Erythroblast (primary cell): ENCODE results near the gene RPH3AL.
"Not testable (repeated sequence)": the region's sequence is repeated elsewhere in the genome, so short reads cannot be mapped to it uniquely, and the experiment has no call there.

Source experiments
- DNase-seq, 2 experiments: peaks; one replicate each; lab custom pipeline; 2025; lab: John Stamatoyannopoulos, UW
- GATA1 ChIP-seq: IDR thresholded peaks from 2 replicates; pipeline ENCODE4 v1.6.1; 2011; ENCODE audit warnings: low read depth, mild to moderate bottlenecking, control low read depth, low read length, moderate library complexity
- POLR2A ChIP-seq: IDR thresholded peaks from 2 replicates; pipeline ENCODE4 v1.6.1; 2011; ENCODE audit warnings: mild to moderate bottlenecking, low read length

Gene RPH3AL

DNA sequence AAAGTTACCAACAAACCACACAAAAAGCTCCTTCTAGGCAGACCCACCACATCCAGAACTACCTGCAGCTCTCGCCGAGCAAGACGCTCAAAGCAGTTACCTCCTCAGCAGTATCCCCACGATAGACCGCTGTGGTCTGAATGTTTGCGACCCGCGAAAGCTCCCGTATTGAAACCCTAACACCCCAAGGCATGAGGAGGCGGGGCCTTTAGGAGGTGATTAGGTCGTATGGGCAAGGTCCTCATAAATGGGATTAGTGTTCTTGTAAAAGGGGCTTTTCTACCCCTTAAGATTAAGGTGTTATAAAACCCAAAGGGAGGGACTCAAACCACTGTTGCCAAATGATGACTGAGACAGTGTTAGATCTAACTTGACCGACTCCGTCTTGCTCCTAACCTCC is 19.0 kb upstream of the RPH3AL start:
- TF ChIP-seq GATA1 (no peak), POLR2A (no peak)

DNA sequence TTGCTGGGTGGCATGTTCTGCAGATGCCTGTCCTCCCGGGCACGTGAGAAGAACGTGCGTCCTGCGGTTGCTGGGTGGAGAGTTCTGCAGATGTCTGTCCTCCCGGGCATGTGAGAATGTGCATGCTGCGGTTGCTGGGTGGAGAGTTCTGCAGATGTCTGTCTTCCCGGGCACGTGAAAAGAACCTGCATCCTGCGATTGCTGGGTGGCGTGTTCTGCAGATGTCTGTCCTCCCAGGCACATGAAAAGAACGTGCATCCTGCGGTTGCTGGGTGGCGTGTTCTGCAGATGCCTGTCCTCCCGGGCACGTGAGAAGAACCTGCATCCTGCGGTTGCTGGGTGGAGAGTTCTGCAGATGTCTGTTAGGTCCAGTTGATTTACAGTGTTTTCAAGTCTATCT is 15.0 kb upstream of the RPH3AL start:
- not testable (repeated sequence) for DNase-seq

More for the DNA sequence above, 19.0 kb upstream of the RPH3AL start:
- DNase-seq, result no peak

DNA sequence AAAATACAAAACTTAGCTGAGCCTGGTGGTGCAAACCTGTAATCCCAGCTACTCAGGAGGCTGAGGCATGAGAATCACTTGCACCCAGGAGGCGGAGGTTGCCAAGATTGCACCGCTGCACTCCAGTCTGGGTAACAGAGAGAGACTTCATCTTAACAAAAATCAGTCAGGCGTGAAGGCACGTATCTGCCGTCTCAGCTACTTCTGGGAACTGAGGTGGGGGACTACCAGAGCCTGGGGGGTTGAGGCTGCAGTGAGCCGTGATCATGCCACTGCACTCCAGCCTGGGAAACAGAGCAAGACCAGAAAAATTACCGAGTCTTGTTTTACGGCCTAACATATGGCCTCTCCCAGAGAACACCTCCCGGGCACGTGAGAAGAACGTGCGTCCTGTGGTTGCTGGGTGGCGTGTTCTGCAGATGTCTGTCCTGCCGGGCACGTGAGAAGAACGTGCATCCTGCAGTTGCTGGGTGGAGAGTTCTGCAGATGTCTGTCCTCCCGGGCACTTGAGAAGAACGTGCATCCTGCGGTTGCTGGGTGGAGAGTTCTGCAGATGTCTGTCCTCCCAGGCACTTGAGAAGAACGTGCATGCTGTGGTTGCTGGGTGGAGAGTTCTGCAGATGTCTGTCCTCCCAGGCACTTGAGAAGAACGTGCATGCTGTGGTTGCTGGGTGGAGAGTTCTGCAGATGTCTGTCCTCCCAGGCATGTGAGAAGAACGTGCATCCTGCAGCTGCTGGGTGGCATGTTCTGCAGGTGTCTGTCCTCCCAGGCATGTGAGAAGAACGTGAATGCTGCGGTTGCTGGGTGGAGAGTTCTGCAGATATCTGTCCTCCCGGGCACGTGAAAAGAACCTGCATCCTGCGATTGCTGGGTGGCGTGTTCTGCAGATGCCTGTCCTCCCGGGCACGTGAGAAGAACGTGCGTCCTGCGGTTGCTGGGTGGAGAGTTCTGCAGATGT is 14.3 kb upstream of the RPH3AL start:
- DNase-seq, result not testable (repeated sequence)

DNA sequence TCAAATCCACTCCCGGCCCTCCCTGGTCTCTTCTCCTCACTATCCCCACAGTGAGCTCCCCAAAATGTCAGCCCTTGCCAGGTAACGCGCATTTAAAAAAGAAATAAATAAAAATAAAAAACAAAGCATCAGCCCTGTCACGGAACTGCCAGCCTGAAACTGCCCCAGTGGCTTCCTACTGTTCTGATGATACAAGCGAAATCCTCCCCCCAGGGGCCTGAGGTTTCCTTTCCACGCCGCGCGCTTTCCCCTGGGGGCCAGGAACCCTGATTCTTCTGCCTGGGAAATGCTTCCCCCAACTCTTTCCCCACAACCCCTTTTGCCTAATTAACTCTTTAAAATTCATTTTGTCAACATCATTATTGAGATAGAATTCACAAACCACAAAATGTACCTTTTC is 12.2 kb upstream of the RPH3AL start:
- DNase-seq, result no peak
- no peak for TF ChIP-seq POLR2A
- no peak for TF ChIP-seq GATA1

DNA sequence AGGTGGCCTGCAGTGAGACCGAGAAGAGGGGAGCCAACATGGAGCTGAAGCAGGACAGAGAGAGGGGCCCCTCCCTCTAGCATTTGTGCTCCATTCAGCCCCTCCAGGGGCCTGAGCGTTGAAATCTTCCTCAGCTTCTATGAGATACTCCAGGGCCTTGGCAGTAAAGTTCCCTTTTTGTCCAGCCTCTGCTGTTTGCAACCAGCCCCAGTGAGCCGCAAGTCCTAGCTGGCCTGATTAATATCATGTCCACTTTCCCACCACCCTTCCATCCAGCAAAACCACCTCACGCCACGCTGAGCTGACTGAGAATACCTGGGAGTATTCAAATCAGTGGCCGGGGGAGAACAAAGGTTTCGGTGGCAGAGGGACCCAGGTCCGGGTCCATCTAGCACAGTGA is 11.7 kb upstream of the RPH3AL start:
- no peak for TF ChIP-seq POLR2A
- no peak for TF ChIP-seq GATA1
- DNase-seq, result no peak

DNA sequence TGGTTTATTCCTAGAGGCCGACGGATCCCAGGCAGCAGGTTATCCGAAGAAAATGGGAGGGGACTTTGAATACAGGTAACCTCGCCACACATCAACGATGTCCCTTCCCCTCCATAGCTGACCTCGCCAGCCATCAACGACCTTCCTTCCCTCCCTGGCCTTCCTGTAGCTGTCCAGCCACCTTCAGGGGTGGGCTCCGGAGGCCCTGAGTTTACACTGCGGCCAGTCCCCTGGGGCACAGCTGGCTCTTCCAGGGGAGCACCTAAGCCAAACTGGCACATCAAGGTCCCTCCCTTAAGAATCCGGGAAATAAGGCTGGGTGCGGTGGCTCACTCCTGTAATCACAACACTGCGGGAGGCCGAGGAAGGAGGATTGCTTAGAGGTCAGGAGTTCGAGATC is 10.1 kb upstream of the RPH3AL start:
- no peak for TF ChIP-seq GATA1
- no peak for TF ChIP-seq POLR2A
- DNase-seq, result no peak

DNA sequence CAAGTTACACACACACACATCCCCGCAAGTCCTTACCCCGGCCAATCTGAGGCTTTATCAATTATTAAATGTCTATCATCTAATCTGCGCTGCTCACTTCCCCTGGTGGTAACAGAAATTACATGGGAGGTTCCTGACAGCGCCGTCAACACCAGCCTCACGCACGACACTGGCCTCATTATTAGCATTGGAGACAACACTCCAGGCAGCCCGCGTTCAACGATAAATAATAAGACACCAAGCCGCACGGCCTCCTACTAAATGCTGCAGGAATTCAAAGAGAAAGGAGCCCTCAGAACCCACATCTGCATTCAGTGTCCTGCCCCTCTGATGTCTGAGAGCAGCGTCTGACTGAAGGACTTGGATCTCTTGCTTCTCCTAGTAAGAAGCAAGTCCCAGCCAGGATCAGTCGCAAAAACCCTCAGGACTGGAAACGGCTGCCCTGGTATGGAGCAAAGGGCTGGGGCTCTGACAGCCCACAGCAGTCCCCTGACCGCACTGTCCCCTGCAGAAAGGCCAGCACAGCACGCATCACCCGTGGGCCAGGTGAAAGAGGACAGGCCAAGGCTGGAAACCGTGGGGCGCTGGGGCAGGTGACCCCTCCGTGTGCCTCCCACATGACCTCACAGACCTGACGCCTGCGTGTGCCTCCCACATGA is 7.6 kb upstream of the RPH3AL start:
- no peak for TF ChIP-seq GATA1
- TF ChIP-seq POLR2A, result no peak

DNA sequence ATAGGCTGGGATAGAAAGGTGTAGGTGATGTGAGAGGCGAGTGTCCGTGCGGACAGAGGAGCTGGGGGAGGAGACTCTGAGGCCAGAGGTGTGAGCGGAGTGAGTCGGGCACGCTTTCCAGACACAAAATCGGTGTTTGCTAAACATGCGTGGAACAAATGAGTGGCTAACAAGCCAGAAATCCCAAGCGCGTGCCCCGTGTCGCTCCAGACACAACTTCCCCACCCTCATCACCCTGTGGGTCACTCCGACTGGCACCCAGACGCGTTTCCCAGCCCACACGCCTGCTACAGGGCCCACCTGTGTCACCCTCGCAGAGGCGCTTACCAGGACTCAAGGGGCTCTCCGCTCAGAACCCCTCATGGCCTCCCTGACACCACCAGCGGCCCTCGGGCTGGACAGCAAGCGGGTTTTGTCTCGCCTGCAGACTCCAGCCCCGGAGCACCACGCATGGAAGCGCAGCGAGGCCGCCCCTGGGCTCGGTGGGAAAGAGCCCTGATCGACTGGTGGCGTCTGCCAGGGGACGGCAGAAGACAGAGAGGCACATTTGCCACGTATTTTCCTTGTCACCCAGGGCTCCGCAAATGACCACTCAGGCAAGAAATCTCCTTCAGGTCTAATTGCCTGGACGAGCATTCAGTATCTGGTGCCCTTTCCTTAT is 6.0 kb upstream of the RPH3AL start:
- DNase-seq, result no peak
- TF ChIP-seq POLR2A, result no peak
- no peak for TF ChIP-seq GATA1

More for the DNA sequence above, 7.6 kb upstream of the RPH3AL start:
- DNase-seq, result no peak

DNA sequence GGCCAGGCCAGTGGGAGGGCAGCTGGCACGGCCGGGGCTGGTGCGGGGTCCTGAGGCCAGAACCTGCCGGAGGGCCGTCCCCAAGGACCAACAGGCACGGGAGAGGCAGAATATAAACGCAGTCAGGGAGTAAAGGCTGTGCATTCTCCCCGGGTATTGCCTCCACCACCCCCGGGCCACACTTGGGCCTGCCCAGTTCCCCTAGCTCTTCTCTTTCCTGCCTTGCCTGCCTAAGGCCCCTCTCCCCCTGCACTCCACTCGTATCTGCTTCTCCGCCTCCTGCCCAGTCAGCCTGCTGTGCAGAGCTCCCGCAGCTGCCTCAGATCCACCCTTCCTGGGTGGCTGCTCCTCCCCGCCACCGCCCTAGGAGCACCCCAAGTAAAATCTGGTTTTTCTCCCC is 5.0 kb upstream of the RPH3AL start:
- no peak for DNase-seq
- no peak for TF ChIP-seq GATA1
- no peak for TF ChIP-seq POLR2A

DNA sequence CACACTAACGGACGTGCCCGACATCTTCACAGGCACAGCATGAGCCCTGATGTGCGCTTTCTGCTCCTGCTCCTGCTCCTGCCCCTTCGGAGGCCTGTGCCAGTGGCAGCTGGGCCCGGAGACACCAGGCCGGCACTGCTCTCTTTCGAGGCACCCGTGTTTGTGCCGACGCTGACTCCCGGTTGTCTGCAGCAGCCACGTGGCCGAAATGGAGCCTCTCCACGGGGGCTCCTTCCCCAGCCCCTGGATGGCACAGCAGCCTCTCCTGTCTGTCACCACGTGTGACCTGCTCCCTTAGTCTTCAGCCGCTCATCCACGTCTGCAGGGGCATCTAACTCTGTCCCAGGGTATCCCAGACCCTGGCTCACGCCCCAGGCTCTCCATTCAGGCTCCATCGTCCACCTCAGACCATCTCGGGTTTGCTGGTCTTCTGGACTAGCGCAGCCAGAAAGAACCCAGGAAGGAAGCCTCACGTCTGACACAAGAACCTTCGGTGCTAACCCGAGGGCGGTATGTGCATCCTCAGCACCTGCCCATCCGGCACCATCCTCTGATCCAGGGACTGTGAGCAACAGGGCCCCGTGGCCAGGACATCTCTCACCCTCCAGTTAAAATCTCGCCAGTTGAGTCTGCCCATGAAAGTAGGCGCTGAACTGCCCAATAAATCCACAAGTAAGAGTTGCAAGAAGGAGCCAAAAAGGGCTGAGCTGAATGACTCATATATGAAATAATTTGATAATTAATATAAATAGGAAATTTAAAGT is 4.2 kb upstream of the RPH3AL start:
- TF ChIP-seq GATA1 (no peak), POLR2A (no peak)
- no peak for DNase-seq

DNA sequence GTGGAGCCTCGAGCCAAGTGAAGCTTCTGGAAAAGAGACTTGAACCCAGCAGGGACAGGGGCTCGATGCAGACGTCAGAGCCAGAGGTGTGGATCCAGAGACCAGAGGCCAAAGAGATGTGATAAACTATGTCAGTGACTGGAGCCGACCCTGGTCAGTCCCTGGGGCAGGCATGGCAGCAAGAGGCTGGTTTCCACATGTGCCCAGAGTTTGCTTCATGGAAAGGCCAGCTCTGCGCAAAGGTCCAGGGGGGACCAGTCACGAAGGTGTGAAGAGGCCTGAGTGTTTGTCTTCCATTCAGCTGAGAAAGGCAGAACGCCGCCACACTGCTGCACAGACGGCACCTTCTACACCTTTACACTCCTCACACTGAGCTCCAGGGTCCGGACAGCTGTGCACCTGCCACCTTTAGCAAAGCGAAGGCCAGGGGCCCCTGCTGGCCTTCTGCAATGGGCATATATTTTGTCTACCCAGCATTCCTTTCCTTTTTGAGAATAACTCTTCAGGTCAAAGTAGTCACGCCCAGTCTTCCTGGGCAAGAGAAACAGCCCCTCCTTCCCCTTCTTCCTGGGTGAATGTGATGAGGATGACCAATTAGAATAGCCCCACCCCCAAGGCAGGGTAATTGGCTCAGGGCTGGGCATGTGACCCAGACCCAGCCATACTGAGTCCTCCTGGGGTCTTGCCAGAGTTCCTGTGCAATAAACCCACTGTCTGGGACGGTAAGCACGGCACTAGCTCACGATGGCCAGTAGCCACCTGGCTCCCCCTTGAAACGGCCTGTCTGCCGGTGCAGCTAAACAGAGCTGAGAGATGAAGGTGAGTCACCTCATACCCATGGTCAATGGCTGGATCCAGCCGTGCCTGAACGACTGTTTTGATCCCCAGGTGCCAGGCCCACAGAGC is 2.3 kb upstream of the RPH3AL start:
- no peak for TF ChIP-seq POLR2A
- no peak for TF ChIP-seq GATA1
- no peak for DNase-seq

DNA sequence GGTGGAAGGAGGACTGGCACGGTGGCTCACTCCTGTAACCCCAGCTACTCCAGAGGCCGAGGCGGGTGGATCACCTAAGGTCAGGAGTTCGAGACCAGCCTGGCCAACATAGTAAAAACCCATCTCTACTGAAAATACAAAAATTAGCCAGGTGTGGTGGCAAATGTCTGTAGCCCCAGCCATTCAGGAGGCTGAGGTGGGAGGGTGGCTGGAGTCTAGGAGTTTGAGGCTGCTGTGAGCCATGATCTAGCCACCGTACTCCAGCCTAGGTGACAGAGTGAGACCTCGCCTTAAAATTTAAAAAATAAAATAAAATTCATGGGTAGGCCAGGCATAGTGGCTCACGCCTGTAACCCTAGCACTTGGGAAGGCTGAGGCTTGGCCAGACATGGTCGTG is 1.2 kb upstream of the RPH3AL start:
- DNase-seq, result no peak
- TF ChIP-seq GATA1 (no peak), POLR2A (no peak)
